Measurements from ENCODE around the gene IFT52. TPM values are rescaled to one million over a fixed set of nuclear protein-coding genes. Genes with fewer than 3 reads are reported as not detected.

Gene IFT52
- total RNA-seq, 2 experiments from 2014 or later: 14.0 to 14.1 TPM

- CTCF ChIA-PET: no interaction called here
- ATAC-seq: no peak
- H3K4me1 Mint-ChIP-seq: no peaks in the 10 kb centered on the region
- H3K27ac Mint-ChIP-seq: no peak overlapping the region
- no peak overlapping the region for H3K4me3 Mint-ChIP-seq
- H3K9me3 Mint-ChIP-seq (ENCODE audit: low read depth): no peaks in the 10 kb centered on the region
- peaks cover 34% of the 10 kb centered on the region for H3K36me3 Mint-ChIP-seq (ENCODE audit: low read depth)
- DNase-seq: no peak
- POLR2A ChIA-PET: interaction anchor here (0.7 kb wide), 1 partner anchor 38 kb away, joined by 3 read pairs; no protein-coding TSS in a partner anchor
- H3K27me3 Mint-ChIP-seq: no peaks in the 10 kb centered on the region
- intact Hi-C loops (cut with DNase I, micrococcal nuclease): no loop called here
Observed at GRCh38 chr20:43695571-43695970, 104.8 kb downstream of the IFT52 start.

Other genes starting within 250 kb of the IFT52 start
- 100 to 1,000 TPM; 132 to 135 TPM for gene SRSF6, start 133.0 kb upstream of the IFT52 start, total RNA-seq
- 1 to 10 TPM; 6.5 to 8.0 TPM for gene L3MBTL1, start 83.2 kb upstream of the IFT52 start, total RNA-seq
- gene SGK2, start 31.9 kb upstream of the IFT52 start, total RNA-seq: under 1 TPM; 0.27 to 0.65 TPM
- gene MYBL2, start 76.2 kb downstream of the IFT52 start, total RNA-seq: 100 to 1,000 TPM in 1 of 2 experiments, 10 to 100 TPM in 1; 99.8 to 113 TPM
- under 1 TPM in 1 of 2 experiments, not detected in 1; 0.23 TPM for gene GTSF1L, start 136.1 kb downstream of the IFT52 start, total RNA-seq